GM21737 (cell line): Measurements from ENCODE around the gene CCDC57.

Source experiments
- ATAC-seq: cut with Tn5 transposase; IDR thresholded peaks from one replicate; pipeline ENCODE4 v1.9.1; 2021; ENCODE audit warnings: mild to moderate bottlenecking, moderate library complexity; ENCODE audit not compliant: unreplicated experiment

Gene CCDC57

GRCh38 chr17:82129095-82129494, 83.5 kb downstream of the CCDC57 start:
- no peak for ATAC-seq

DNA sequence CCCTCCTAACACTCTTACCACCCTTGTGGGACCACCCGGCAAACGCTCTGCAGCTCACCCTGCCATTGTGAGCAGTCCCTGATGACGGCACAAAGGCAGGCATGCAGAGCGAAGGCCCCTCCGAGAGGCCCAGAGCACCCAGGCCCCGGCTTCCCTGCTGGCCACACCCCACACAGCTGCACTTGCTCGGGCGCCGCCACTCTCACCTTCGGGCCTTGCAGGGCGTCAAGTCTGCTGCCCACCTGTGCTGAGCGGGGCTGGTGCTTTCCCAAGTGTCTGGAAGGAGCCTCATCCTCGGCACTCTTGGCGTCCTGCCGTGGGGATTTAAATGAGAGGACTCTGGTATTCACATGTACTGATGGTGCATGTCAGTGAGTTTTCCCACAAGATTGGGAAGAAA, 84.4 kb downstream of the CCDC57 start:
- no peak for ATAC-seq

- ATAC-seq = no peak
Observed at GRCh38 chr17:82127704-82128103, 84.9 kb downstream of the CCDC57 start.

DNA sequence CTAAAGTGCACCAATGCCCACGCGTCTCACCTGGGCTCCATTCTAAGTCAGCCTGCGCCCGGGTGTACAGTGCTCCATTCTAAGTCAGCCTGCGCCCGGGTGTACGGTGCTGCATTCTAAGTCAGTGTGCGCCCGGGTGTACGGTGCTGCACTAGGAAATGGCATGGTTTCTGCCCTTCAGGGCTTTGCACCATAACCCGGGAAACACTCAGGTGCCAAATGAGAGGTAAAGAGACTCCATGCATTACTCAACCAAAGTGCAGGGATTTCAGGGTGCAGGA, 85.4 kb downstream of the CCDC57 start:
- no peak for ATAC-seq

GRCh38 chr17:82126556-82127314, 85.9 kb downstream of the CCDC57 start:
- ATAC-seq = no peak

DNA sequence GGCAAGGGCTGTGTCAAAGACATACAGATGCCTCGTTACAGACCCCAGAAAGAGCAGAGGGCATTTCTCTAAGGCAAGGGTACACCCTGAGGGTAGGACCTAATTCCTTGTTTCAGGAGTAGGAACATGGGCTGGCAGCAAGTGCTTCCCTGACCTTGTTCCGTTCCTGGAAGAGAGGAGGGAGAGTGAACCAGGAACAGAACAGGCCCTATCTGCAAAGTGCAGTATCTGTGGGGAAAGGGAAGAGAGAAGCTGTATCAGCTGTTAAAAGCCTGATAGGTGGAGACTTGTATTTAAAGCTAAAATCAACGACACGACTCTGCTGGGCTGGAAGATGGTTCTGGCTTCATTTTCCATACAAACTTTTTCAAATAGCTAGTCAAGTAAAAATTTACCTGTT, 88.5 kb downstream of the CCDC57 start:
- ATAC-seq = no peak

GRCh38 chr17:82121660-82122629, 90.7 kb downstream of the CCDC57 start:
- no peak for ATAC-seq

DNA sequence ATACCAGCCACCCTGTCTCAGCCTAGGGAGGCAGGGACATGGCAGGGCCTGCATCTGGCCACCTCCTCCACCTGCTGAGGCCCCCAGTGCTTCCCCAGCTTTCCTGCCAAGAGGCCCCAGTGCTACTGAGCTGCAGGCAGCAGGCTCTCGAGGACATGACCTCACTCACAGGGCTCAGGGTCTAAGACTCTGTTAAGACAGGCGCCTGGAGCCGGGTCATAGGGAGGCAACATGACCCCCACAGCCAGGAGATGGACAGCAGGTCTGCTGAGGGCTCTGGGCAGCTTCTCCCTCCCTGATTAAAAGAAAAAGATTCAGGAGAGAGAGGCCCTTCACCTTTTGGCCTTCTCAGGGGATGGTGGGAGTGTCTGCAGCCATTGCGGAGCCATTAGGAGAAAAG, 91.4 kb downstream of the CCDC57 start:
- ATAC-seq = no peak

GRCh38 chr17:82120148-82120547, 92.5 kb downstream of the CCDC57 start:
- ATAC-seq = no peak

DNA sequence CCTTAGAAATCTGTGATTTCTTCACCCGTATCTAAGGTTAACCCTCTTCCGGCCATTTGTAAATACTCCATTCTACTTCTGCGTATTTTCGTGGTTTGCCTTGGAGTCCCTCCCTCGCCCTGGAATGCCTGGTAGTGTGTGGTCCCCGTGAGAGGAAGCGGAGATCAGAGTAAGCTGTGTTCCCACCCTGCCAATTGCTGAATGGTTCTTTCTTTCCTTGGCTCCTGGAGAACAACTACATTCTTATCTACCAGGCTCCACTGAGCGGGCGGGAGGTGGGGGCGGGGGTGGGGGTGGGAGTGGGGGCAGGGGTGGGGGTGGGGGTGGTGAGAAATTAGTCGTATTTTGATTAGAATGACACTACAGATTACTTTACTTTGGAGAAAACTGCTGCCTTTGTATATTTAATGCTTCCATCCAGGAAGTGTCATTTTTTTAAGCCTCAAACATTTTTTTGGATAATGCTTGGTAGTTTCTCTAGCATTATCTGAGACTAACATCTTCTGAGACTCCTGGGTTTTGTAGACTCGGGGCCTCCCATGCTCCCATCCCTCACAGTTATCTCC, 93.7 kb downstream of the CCDC57 start:
- no peak for ATAC-seq

- ATAC-seq = no peak
Observed at GRCh38 chr17:82118168-82118814, 94.4 kb downstream of the CCDC57 start.

DNA sequence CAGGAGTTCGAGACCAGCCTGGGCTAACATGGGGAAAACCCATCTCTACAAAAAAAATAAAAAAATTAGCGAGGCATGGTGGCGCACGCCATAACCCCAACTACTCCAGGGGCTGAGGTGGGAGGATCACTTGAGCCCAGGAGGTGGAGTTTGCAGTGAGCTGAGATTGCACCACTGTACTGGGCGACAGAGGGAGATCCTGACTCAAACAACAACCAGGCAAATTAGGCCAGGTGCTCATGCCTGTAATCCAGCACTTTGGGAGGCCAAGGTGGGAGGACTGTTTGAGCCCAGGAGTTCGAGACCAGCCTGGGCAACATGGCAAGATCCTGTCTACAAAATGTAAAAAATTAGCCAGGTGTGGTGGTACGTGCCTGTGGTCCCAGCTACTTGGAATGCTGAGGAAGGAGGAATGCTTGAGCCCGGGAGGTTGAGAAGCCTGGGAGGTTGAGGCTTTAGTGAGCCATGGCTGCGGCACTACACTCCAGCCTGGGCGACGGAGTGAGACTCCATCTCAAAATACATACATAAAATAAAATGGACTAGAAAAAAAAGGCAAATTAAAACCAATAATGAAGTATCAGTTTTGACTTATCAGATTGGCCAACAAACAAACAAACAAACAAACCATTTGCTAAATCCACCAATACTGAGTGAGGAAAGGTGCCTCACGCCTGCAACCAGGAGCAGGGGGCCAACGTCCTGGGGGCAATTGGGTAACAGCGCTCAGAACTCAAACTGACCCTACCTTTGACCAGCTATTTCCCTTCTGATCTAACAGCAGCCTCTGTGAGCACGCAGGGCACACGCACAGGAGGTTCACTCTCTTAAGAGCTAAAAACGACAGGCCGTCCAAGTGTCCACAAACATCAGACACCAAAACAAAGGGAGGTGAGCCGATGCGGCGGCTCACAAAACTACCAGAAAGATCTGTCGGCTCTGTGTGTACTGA, 95.2 kb downstream of the CCDC57 start:
- ATAC-seq = no peak

GRCh38 chr17:82116246-82116645, 96.4 kb downstream of the CCDC57 start:
- ATAC-seq = no peak

DNA sequence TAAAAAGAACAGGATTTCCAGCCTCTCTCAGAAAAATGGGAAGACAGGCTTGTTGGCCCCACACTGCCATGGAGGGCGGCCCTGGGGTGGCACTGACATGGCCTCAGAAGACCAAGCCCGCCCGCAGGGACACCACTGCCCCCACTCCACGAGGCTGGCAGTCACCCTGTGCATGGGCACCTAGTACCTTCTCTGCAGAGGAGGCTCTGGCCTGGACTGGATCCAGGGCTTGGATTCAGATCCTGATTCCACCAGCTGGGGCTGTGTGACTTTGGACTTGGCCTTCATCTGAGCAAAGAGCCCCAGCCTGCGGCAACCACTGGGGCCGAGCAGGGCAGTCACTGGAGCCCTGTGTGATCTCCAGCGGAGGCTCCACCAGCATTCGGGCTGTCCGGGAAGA, 97.8 kb downstream of the CCDC57 start:
- ATAC-seq = no peak

DNA sequence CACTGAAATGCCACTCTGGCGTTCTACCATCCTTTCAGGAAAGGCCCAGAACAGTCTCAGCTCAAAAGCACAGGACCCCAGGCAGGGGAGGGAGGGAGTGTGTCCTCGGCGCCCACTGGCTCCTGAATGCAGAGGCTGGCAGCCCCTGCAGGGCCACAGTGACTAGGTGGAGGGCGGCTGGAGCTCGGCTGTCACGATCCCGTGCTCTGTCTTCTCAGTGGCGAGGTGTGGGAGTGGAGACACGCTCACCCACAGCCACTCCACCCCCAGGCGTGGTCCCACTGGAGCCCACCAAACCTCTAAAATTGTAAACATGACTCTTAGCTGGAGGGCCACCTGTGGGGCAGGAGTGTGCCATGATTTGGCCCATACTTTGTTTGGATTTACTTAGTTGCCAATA, 98.2 kb downstream of the CCDC57 start:
- ATAC-seq = no peak

DNA sequence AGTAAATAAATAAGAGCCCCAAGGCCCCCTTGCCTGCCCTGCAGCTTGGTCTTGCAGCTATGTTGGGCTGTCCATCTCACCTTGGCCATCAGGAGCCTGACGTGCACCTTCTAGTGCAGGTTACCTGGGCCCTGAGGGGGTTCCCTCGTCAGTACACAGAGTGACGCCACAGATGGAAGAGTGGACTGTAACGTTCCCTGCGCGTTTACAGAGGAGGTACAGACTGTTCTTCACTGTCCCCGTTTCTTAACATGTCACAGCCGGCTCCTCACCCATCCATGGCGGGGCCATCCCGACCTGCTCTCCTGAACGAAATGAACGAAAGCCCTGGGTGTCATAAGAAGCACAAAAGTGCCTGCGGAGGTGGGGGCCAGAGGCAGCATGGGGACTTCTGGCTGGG, 98.7 kb downstream of the CCDC57 start:
- ATAC-seq = no peak

- ATAC-seq = no peak
Observed at GRCh38 chr17:82113422-82113821, 99.2 kb downstream of the CCDC57 start.

DNA sequence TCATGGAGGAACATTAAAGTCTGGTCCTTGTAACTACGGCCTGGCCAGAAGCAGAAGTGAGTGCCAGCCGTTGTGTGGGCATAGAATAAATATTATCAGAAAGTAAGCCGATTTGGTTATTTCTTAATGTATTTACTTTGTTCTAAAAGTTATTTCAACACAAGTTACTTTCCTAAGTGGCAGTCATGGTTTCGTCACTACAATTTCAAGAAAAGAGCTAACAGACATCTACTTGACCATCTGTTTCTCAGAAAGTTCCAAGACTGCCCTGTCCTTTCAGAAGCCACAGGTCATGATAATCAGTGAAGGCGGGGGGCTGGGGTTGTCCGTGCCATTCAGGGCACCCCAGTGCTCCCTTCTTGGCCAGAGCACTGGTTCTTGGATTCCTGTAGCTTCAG, 99.7 kb downstream of the CCDC57 start:
- ATAC-seq = no peak

DNA sequence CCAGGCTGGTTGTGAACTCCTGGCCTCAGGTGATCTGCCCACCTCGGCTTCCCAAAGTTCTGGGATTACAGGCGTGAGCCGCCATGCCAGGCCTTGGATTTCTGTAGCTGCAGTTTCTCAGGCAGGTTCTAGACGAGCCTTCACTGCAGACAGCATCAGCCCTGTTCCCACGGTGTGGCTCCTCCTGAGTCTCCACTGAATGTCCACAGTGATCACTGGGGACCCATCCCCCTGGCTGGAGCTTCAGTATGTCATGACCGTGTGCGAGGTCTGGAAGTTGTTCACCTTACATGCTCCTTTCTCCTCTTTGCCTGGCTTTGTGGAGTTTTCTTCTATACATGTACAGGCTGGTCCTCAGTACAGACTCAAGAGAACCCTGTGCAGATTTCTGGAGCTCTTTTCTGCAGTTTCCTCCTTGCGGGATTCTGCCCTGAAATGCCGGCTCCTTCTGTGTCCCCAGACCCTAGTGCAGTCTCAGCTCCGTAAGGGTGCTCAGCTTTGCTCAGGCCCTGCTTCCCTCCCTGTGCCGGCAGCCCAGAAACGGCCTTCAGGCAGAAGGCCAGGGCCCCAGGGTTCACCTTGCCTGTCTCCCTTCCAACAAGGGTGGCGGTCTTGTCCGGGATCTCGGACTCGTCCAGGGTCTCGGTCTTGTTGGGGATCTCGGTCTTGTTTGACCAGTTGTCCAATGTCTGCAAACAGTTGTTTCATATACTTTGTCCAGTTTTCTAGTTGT, 100.3 kb downstream of the CCDC57 start:
- ATAC-seq = no peak

DNA sequence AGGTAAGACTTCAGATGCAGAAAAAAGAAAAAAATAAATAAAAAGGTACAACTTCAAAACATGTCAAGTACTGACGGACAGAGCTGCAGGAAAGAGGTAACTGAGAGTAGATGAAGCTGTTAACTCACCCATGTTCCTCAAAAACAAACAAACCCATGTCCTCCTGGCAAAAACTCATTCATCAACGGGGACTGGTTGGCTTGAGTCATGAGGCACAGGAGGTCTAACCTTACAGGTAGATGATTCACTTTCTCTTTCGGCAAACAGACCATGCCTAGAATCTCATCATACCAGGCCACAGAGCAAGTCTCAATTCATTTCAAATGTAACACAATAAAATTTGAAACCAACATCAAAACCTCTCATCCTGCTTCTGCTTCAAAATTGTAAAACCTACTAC, 102.3 kb downstream of the CCDC57 start:
- ATAC-seq = no peak
